Measurements from ENCODE around the gene PDX1. TPM values are rescaled to one million over a fixed set of nuclear protein-coding genes. Genes with fewer than 3 reads are reported as not detected.

Gene PDX1
- not detected in 2 replicates for total RNA-seq

DNA sequence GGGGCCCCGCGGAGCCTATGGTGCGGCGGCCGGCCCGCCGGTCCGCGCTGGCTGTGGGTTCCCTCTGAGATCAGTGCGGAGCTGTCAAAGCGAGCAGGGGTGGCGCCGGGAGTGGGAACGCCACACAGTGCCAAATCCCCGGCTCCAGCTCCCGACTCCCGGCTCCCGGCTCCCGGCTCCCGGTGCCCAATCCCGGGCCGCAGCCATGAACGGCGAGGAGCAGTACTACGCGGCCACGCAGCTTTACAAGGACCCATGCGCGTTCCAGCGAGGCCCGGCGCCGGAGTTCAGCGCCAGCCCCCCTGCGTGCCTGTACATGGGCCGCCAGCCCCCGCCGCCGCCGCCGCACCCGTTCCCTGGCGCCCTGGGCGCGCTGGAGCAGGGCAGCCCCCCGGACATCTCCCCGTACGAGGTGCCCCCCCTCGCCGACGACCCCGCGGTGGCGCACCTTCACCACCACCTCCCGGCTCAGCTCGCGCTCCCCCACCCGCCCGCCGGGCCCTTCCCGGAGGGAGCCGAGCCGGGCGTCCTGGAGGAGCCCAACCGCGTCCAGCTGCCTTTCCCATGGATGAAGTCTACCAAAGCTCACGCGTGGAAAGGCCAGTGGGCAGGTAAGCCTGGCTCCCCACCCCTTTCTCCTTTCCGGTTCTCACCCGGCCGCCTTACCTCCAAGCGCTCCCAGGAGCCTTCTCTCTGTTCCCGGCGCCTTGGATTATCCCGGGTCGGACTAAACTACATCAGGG is at the start of gene PDX1:
PDX1 (plus strand) TSS at position 67 of the 743 bp plus-strand sequence; CDS start at position 206, 139 bp downstream.

DNA sequence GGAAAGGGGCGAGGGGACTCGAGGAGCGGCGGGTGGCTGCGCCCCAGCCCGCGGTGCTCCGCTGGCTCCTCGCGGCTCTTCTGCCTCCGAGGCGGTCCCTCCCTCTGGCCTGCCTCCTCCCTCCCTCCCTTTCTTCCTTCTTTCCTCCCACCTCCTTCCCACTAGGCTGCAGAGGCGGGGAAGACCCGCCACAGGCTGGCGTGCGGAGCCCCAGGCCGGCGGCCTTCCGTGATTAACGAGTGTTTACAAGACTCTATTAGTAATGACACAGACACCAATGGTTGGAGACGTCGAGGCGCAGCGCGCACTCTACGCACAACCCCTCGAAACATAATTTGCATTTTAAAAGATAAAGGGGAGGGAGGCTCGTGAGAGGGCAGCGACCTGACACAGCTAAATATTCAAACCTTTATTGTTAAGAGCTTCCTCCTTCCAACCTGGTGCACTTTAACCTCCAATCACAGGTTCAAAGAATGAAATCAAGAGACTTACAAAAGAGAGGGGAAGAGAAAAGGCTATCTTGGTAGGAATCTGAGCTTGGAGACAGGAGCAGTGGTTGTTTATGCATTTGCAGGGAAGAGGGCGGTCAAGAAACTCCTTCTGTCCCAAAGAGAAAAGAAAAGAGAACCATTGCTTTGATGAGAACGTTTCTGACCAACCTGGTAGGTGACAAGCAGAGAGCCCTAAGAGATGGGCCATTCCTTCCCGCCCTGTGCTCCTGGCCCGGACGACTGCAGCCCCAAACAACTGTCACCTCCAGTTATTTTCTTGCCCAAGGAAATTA is 49.5 kb downstream of the PDX1 start, which contains the start of gene CDX2:
CDX2 (minus strand) TSS at position 234 of the 784 bp plus-strand sequence. CDS start 309 bp downstream, outside the sequence.

Other genes starting within 250 kb of the PDX1 start
- gene GSX1, start 127.5 kb upstream of the PDX1 start, total RNA-seq, result not detected in 2 replicates
- gene CDX2, start 49.3 kb downstream of the PDX1 start, total RNA-seq, result not detected in 2 replicates
- not detected in 2 replicates for gene URAD, start 68.7 kb downstream of the PDX1 start, total RNA-seq
- gene FLT3, start 180.6 kb downstream of the PDX1 start, total RNA-seq, result not detected in 2 replicates
- gene PAN3, start 218.5 kb downstream of the PDX1 start, total RNA-seq, result 13.7 and 15.9 TPM in 2 replicates